Neural cell (in vitro differentiated cells): ENCODE measurements around the gene DNAI1. TPM values are rescaled to one million over a fixed set of nuclear protein-coding genes. Genes with fewer than 3 reads are reported as not detected.

Experiments
- H2AFZ ChIP-seq: fragments of 200-600, 300-800 bp; sonication (generic), shearing (Covaris generic); 2 replicates; pipeline ENCODE4 v1.6.0; 2014; ENCODE audit warnings: low read depth, mild to moderate bottlenecking, antibody characterized with exemption, low read length, moderate library complexity
- H3F3A ChIP-seq: fragments of 200-600 bp; shearing (Covaris generic); 2 replicates; pipeline ENCODE4 v1.6.1; 2016; ENCODE audit warnings: mild to moderate bottlenecking, moderate library complexity, mixed read lengths, antibody characterized with exemption, low read length; ENCODE audit not compliant: insufficient read depth, poor library complexity, severe bottlenecking
- H3K27ac ChIP-seq: fragments of 200-600, 300-800 bp; sonication (generic), shearing (Covaris generic); 2 replicates; pipeline ENCODE4 v1.5.1; 2014; ENCODE audit warnings: mild to moderate bottlenecking, low read length, moderate library complexity
- H3K27me3 ChIP-seq: fragments of 300-800, 200-600 bp; sonication (generic), shearing (Covaris generic); 2 replicates; pipeline ENCODE4 v1.6.0; 2014; ENCODE audit warnings: mild to moderate bottlenecking, low read depth, low read length, moderate library complexity; ENCODE audit not compliant: insufficient read depth
- H3K36me3 ChIP-seq: fragments of 300-800, 200-600 bp; sonication (generic), shearing (Covaris generic); 2 replicates; pipeline ENCODE4 v1.5.1; 2014; ENCODE audit warnings: mild to moderate bottlenecking, antibody characterized with exemption, low read length, moderate library complexity; ENCODE audit not compliant: insufficient read depth
- H3K4me2 ChIP-seq: fragments of 300-800, 200-600 bp; sonication (generic), shearing (Covaris generic); 2 replicates; pipeline ENCODE4 v1.6.0; 2014; ENCODE audit warnings: mild to moderate bottlenecking, low read length
- H3K4me3 ChIP-seq: fragments of 300-800, 200-600 bp; sonication (generic), shearing (Covaris generic); 2 replicates; pipeline ENCODE4 v1.5.1; 2014; ENCODE audit warnings: mild to moderate bottlenecking, low read length, moderate library complexity
- H3K79me2 ChIP-seq: fragments of 200-600 bp; shearing (Covaris generic); replicated peaks from 2 replicates; pipeline ENCODE4 v1.6.0; 2014; ENCODE audit warnings: mild to moderate bottlenecking, low read length, moderate library complexity; ENCODE audit not compliant: insufficient read depth
- H3K9ac ChIP-seq: fragments of 300-800, 200-600 bp; sonication (generic), shearing (Covaris generic); 2 replicates; pipeline ENCODE4 v1.6.1; 2016; ENCODE audit warnings: mild to moderate bottlenecking, low read length, mixed read lengths
- H3K9me2 ChIP-seq: fragments of 200-600 bp; shearing (Covaris generic); 2 replicates; pipeline ENCODE4 v1.6.1; 2016; ENCODE audit warnings: mild to moderate bottlenecking, low read length, mixed read lengths; ENCODE audit not compliant: insufficient read depth
- H3K9me3 ChIP-seq: fragments of 200-600, 300-800 bp; sonication (generic), shearing (Covaris generic); 2 replicates; pipeline ENCODE4 v1.6.1; 2016; ENCODE audit warnings: mild to moderate bottlenecking, mixed run types, low read length, moderate library complexity, mixed read lengths
- H4K20me1 ChIP-seq: fragments of 200-600 bp; shearing (Covaris generic); 2 replicates; pipeline ENCODE4 v1.6.1; 2016; ENCODE audit warnings: mild to moderate bottlenecking, mixed run types; ENCODE audit not compliant: insufficient read depth
- CTCF ChIP-seq: fragments of 450-650 bp; IDR thresholded peaks from 2 replicates; pipeline ENCODE4 v1.5.1; 2014; ENCODE audit warnings: antibody characterized with exemption, mild to moderate bottlenecking, moderate library complexity; ENCODE audit not compliant: poor library complexity, severe bottlenecking
- EP300 ChIP-seq: fragments of 450-650 bp; conservative IDR thresholded peaks from 2 replicates; pipeline ENCODE4 v1.6.1; 2014; ENCODE audit warnings: antibody characterized with exemption, mild to moderate bottlenecking, moderate library complexity; ENCODE audit not compliant: poor library complexity, severe bottlenecking
- EZH2 ChIP-seq: fragments of 200-600, 300-800 bp; shearing (Covaris generic), sonication (generic); IDR thresholded peaks from 2 replicates; pipeline ENCODE4 v1.6.1; 2014; ENCODE audit warnings: antibody characterized with exemption, low read length, borderline replicate concordance, mild to moderate bottlenecking; ENCODE audit not compliant: insufficient read depth, poor library complexity, severe bottlenecking
- MXI1 ChIP-seq: fragments of 450-650 bp; conservative IDR thresholded peaks from 2 replicates; pipeline ENCODE4 v1.6.1; 2014; ENCODE audit warnings: antibody characterized with exemption, mild to moderate bottlenecking; ENCODE audit not compliant: poor library complexity, severe bottlenecking
- POLR2AphosphoS5 ChIP-seq: IDR thresholded peaks from 2 replicates; pipeline ENCODE4 v1.6.1; 2012
- RAD21 ChIP-seq: fragments of 450-650 bp; conservative IDR thresholded peaks from 2 replicates; pipeline ENCODE4 v1.6.1; 2014; ENCODE audit warnings: antibody characterized with exemption, mild to moderate bottlenecking, moderate library complexity
- REST ChIP-seq: IDR thresholded peaks from 2 replicates; pipeline ENCODE4 v1.6.1; 2012; ENCODE audit warnings: borderline replicate concordance
- SMC3 ChIP-seq: fragments of 450-650 bp; conservative IDR thresholded peaks from 2 replicates; pipeline ENCODE4 v1.6.1; 2014; ENCODE audit warnings: antibody characterized with exemption, mild to moderate bottlenecking, moderate library complexity; ENCODE audit not compliant: poor library complexity
- TAF1 ChIP-seq: IDR thresholded peaks from 2 replicates; pipeline ENCODE4 v1.6.1; 2012; ENCODE audit warnings: low read depth
- polyA plus RNA-seq: library from polyadenylated mRNA; depleted of rRNA; stranded (reverse); fragments of >200 nt; gene quantifications from 2 replicates; pipeline ENCODE4 v1.2.3, GENCODE V29; 2014

Gene DNAI1
- polyA plus RNA-seq, 1 donor from 2014 or later, result 0.99 TPM

- H3F3A ChIP-seq, result no peaks in the 10 kb centered on the region
Observed at GRCh38 chr9:34547960-34548611, 89.5 kb downstream of the DNAI1 start.

GRCh38 chr9:34549407-34549732 is 90.8 kb downstream of the DNAI1 start:
- no peaks in the 10 kb centered on the region for H3K79me2 ChIP-seq
- no peaks in the 10 kb centered on the region for H4K20me1 ChIP-seq
- no peaks in the 10 kb centered on the region for H3K9me2 ChIP-seq
- TF ChIP-seq MXI1 (no peak), REST (no peak), CTCF (no peak), RAD21 (no peak), SMC3 (no peak), POLR2AphosphoS5 (no peak), EZH2 (no peak), EP300 (no peak), TAF1 (no peak)
- H3F3A ChIP-seq, result no peaks in the 10 kb centered on the region
- H3K36me3 ChIP-seq, result no peaks in the 10 kb centered on the region
- no peaks in the 10 kb centered on the region for H3K27me3 ChIP-seq
- H3K9me3 ChIP-seq, result no peaks in the 10 kb centered on the region
- H3K27ac ChIP-seq, result no peak overlapping the region
- H2AFZ ChIP-seq, result no peak overlapping the region
- H3K4me3 ChIP-seq, result no peak overlapping the region
- H3K9ac ChIP-seq, result no peak overlapping the region
- no peak overlapping the region for H3K4me2 ChIP-seq

More at GRCh38 chr9:34547960-34548611, 89.5 kb downstream of the DNAI1 start:
- Histone ChIP-seq H3K9me3 (no peaks in the 10 kb centered on the region), H3K4me2 (no peak overlapping the region), H3K9me2 (no peaks in the 10 kb centered on the region), H3K27ac (no peak overlapping the region), H3K9ac (no peak overlapping the region), H3K79me2 (no peaks in the 10 kb centered on the region), H3K36me3 (no peaks in the 10 kb centered on the region), H4K20me1 (no peaks in the 10 kb centered on the region), H3K27me3 (no peaks in the 10 kb centered on the region), H2AFZ (no peak overlapping the region), H3K4me3 (no peak overlapping the region)
- peak; percentile 85 for TF ChIP-seq CTCF
- no peak for TF ChIP-seq EP300
- TF ChIP-seq MXI1, result no peak
- peak; percentile 86 for TF ChIP-seq RAD21
- TF ChIP-seq SMC3, result peak; percentile 85
